Stimulated activated CD4-positive, alpha-beta T cell treated with anti-CD3 and anti-CD28 coated beads, Interleukin-2, amount 100 ng/mL, for 24 hours (primary cell): ENCODE data around the gene MOXD1.
"Not testable (repeated sequence)": the region's sequence is repeated elsewhere in the genome, so short reads cannot be mapped to it uniquely, and the experiment has no call there.

ENCODE experiments used
- DNase-seq, 2 donors: peaks; one replicate each; pipeline ENCODE4 v3.0.0-alpha.2; 2020

Gene MOXD1

DNA sequence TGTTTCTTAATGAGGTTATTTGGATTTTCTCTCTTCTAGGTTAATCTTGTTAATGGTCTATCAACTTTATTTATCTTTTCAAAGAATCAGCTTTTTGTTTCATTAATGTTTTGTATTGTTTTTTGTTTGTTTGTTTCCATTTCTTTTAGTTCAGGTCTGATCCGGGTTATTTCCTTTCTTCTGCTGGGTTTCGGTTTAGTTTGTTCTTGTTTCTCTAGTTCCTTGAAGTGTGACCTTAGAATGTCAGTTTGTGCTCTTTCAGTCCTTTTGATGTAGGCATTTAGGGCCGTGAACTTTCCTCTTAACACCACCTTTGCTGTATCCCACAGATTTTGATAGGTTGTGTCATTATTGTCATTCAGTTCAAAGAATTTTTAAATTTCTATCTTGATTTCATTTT is 49.3 kb downstream of the MOXD1 start:
- not testable (repeated sequence) for DNase-seq

DNA sequence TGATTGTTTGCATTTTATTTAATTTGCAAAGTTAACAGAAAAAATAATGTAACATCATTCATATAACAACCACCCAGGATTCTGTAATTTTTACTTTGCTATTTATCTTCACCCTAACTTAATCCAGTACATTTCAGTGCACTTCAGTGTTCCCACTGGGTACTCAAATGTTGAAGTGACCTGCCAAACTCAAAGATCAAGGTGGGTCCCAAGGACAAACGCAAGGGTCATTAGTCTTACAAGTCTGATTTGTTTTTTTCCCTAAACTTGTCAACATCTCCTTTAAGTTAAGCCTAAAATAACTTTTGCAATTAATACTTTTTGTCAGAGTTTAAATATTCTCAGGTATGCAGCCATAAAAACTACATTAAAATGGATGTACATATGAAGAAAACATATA is 53.0 kb downstream of the MOXD1 start:
- no peak for DNase-seq

DNA sequence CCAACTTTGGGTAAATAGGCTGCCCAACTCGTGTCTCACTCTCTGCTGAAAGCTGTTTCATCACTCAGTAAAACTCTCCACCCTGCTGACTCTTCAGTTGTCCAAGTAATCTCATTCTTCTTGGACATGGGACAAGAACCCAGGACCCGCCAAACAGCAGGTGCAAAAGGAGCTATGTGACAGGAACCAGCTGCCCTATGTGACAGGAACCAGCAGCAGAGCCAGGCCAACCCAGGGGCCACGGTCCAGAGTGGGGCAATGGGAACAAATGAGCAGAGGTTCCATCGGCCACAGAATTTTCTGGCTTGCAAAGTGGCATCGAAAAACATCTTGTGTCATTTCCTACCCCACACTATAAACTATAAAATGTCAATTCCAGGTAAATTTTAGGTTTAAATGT is 56.5 kb downstream of the MOXD1 start:
- DNase-seq, result no peak

DNA sequence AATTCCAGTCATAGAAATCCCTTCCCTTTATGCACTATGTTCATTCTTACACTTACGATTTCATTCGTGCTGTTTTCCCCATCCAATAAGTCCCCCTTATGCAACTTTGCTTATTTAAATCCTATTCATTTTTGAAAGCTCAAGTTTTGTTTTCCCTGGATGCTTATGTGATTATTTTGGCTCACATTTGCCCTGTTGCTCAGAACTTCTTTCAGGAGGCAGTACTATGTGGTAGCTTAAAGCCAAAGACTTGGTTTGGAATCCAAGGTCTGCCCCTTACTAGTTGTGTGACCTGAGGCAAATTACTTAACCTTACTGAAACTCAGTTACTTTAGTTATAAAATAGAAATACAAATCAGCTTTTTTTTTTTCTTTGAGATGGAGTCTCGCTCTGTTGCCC is 59.6 kb downstream of the MOXD1 start:
- DNase-seq, result no peak

DNA sequence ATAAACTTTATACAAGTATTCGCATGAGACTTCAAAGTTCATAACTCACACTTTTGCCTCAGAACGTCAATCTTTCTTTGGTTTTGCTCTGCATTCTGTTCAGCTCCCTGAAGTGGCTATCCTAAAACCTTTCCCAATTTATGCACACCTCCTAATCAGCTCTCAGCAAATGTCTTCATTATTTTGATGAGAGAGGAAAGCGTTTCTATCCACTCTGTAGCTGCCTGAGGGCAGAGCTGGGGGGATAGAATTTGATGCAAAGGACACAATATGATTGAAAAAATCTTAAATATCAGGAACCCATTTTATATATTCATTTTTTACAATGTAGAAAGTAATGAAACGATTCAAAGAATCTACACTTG is 66.8 kb downstream of the MOXD1 start:
- DNase-seq, result no peak

DNA sequence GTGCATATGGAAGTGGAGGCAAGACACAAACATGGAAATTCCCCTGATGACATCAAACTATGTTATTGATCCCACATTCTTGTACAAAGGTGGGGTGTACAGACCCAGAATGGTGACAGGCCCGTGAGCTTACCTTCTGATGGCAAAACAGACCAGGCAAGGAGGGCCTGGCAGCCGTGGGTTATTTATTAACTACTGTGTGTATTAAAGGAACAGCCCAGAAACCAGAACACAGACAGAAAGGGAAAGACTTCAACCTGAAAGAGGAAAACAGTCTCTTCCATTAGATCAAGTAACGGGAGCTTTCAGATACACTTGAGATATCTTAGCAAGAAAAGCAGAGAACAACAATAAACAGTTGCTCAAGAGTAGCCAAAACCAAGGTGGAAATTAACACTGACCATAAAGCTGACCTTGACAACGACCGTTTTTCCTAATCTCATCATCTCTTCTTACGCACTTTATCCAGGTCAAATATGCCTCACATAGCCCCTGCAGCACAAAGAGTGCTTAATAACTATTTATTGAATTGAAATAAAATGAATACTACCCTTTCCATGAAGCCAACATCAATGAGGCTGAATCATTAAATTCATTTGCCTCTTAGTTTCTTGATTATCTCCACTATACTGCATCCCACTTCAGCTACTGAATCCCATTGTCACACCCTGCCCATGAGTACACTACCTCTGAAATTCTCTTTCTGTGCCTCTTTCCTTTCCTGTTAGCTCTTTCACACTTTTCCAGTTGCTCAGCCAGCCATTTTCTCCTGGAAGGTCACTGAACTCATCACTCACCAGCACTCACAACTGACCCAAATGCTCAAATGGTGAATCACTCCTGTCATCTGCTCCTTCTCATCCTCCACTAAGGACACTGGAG is 67.4 kb downstream of the MOXD1 start:
- no peak for DNase-seq

DNA sequence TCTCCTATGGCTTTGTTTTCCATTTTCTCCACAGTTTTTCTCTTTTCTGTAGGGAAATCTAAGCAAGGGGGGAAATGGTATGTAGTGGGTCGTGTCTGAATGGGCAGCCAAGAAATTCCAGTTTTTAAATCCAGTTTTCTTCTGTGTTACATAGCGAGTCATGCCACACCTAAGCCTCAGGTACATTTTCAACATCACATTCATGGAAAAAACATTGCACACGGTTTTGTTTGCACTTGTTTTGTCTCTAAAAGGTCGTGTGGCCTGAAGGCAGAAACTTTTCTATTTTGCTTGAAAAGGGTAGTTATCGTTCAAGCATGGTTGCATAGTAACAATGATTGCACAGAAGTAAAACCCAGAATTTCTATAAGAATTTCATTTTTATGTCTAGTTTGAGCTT is 70.5 kb downstream of the MOXD1 start:
- no peak for DNase-seq

DNA sequence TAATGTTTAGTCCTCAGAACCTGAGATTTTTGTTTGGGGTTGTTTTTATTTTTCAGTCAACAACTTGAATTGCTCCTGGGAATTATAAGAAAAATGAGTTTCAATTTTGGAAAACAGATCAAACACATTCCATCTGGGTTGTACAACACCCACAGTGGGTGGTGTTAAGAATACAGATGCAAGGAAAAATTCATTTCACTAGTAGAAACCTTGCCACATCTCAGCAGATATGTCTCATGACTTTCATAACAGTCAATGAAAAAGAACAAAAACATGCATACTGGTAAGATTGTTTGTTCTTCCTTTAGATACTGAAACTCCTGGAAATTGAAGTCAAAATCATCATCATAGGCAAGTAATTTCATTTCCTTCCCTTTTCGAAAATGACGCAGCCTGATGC is 78.9 kb downstream of the MOXD1 start:
- no peak for DNase-seq

DNA sequence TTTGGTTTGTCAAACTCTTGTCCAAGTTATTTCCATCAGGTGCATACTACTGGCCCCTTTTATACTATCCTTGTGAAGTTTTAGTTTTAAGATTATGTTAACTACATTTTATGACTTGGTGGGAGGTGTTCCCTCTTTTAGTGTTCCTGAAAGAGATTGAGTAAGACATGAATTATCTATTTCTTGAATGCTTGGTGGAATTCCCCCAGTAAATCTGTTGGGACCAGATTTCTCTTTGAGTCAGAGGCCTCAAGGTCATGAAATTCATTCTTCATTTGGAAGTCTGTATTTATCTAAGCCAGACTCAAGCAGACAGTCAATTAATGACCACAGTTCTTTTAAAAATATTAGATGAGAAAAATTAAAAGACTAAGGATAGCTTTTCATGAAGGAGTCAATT is 81.3 kb downstream of the MOXD1 start:
- no peak for DNase-seq

DNA sequence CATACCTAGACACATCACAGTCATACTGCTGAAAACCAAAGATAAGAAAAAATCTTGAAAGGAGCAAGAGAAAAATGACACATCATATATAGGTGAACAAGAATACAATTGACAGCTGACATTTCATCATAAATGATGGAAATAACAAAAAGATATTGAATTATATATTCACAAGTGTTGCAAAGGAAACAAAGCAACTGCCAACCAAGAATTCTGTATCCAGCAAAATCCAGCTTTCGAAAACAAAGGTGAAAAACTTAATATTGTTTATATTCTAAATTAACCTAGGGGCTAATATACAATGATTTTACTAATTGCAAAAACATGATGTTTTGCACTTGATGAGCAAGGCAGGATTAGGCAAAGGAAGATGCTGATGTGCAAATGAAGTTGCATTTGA is 84.3 kb downstream of the MOXD1 start:
- no peak for DNase-seq

DNA sequence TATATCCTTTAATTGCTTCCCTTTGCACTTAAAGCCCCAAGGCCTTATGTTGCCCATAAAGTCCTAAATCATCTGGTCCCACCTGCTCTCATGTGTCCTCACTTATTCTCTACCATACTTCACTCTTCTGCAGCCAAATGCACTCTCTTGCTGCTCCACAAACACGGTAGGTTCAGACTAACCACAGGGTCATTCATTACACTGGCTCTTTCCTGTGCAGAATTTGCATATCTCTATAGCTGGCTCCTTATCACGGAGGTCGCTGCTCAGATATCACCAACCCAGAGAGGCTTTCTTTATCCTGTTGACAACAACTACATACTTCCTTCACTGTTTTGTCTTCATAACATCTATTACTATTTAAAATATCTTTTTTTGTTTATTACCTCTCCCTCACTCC is 86.8 kb downstream of the MOXD1 start:
- DNase-seq, result no peak

DNA sequence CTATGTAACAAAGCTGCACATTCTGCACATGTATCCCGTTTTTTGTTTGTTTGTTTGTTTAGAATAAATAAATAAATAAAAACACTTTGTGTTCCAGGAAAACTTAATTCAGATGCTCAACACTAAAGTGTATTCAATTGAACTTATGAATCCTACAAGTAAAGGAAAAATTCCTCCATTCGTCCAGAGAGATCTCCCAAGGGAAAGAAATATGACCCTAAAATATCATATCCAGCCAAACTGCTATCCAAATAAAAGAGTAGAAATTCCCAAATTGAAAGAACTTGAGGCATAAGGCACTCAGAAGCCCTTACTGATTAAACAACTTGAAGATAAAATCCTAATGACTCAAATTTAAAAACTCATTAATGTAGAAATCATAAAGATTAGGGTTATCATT is 90.4 kb downstream of the MOXD1 start:
- DNase-seq, result no peak

DNA sequence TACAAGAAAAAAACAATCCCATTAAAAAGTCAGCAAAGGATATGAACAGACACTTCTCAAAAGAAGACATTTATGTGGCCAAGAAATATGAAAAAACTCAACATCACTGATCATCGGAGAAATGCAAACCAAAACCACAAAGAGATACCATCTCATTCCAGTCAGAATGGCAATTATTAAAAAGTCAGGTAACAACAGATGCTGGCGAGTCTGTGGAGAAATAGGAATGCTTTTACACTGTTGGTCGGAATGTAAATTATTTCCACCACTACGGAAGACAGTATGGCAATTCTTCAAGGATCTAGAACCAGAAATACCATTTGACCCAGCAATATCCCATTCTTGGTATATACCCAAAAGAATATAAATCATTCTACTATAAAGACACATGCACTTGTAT is 91.1 kb downstream of the MOXD1 start:
- not testable (repeated sequence) for DNase-seq

DNA sequence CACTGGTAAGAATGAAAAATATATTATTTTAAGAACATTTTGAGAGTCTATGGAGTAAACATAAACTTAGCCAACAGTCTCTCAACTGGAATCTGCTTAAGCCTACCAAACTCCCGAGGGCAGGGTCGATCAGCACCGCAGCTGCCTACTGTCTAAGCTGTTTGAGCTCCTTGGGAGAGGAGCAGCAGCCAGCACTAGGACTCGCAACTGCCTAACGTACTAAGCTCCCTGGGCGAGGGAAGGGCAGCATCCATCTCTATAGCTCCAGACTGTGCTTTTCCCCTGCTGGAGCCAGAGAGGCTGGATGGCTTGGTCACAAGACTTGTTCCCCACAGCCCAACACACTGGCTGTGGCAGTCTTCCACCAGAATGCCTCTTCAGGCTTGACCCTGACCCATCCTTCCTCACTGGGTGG is 96.4 kb downstream of the MOXD1 start:
- no peak for DNase-seq

DNA sequence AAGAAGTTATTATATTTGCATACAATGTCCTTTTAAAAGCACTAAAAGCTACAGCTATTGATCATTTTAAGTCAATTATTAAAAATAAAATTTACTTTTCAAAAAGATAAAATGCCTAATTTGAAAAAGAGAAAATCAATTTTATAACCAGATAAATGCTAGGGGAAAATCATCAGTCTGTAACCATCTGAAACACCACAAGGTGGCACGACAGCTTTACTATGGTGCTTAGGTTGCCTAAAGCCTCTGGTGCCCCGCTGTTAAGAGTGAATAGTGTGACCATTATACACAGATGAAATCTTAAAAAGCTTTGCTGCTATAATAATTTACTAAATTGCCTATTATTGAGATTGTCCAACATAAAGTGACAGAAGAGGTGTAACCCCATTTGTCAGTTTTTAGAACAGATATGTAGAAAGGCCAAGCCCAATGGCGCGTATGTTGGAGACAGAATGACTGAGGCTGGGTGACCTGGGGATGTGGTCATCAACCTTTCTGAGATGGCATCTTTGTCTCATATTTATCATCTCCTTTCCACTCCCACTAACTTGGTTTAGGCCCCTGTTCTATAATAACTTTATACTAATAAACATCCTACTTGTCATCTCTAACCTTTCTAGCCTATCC is 100.8 kb downstream of the MOXD1 start:
- DNase-seq, result peak in 1 of 2 donors; percentile 22

DNA sequence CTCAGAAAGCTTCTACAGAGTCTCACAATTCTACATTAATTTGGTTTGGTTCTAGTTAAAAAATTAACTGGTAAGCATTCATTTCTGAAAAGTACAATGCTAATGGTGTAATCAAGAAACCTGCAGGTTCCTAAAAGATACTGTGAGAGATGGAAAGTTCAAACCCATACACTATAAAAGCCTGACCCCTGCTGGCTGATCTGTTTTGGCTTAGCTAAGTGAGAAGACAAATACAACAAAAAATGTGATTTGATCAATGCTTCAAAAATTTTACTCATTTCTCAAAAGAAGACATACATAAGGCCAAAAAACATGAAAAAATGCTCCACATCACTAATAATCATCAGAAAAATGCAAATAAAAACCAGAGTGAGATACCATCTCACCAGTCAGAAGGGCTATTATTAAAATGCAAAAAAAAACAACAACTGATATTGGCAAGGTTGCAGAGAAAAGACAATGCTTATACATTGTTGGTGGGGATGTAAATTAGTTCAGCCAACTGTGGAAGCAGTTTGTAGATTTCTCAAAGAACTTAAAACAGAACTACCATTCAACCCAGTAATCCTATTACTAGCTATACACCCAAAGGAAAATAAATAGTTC is 102.8 kb downstream of the MOXD1 start:
- DNase-seq, result peak in 1 of 2 donors; percentile 38

DNA sequence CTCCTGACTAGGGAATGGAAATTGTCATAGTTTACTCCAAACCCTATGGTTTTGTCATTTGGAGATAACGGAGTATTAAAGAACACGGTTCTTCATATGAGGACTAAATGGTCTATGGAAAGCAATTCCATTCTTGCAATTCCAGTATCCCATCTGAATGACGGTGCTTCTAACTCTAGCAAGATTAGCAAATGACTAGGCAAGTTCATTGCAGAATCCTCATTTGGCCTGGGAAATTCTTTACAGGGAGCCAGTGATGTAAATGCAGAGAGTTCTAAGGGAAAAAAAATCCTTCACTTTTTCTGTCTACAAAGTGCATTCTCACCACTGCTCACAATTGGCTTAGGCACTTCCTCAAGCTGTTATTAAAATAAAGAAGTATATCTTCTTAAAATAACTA is 111.5 kb downstream of the MOXD1 start:
- DNase-seq, result no peak

DNA sequence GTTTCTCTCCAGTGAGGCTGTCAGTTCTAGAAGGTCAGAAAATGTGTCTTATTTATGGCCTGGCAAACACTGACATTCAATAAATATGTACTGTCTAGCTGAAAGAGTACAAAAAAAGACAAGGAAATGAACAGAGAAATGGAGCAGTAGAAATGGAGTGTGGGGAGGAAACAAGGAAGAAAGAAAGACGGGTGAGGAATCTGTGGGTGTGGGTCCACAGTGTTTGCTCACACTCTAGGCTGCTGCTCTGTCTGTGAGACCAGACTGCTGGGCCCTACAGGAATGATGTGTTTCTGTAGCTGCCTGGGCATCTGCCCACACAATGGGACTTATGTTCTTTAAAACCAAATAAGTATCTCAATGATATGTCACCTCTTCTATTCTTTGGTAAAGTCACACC is 114.2 kb downstream of the MOXD1 start:
- no peak for DNase-seq

DNA sequence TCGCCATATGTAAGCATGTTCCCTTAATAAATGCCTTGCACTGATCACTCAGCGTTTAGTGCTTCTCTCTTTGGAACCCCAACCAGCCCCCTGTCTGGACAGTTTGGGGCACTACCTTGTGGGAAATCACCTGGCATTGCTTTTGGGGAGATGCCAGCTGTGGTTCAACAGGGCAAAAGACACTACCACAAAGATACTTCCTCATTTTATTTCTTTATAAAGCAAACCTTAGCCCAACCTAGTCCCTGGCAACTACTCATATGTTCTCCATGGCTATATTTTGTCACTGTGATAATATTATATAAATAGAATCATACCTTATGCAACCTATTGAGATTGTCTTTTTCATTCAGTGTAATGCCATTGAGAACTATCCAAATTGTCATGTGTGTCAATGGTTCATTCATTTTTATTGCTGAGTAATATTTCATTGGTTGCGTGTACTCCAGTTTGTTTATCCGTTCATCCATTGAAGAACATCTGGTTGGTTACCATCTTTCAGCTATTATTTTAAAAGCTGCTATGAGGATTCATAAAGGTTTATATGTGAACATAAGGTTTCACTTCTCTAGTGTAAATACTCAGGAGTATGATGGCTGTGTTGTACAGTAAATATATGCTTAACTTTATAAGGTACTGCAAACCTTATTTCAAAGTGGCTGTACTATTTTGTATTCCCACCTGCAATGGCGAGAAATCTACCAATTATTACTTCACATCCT is 114.8 kb downstream of the MOXD1 start:
- no peak for DNase-seq

DNA sequence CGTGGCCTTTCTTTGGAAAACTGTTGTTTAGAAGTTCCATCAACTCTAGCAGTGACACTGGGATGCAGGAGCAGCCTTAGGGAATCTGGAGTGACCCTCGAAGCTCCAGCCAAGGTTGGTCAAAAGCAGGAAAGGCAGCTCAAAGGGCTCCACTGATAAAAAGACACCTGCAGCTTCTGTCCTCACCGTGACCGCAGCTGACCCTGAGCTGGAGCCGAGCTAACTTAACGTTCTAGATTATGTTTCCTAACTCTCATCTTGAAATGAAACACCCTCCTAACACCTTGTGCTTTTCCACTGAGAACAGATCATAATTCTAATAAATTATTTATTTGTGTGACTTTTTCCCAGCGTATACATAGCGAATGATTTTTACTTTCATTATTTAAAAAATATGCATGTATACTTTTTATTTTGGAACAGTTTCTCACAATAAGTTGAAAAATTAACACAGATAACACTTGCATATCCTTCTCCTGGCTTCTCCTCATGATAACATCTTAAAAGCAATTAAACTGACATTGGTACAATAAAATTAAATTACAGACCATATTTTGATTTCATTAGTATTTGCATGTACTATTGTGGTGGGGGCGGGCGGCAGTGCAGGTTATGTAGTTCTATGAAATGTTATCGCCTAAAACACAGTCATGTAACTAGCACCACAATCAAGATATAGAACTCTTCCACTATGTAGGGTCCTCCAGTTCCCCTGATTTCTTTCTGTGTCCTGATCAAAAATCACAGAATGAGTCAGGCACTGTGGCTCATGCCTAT is 116.1 kb downstream of the MOXD1 start:
- no peak for DNase-seq

DNA sequence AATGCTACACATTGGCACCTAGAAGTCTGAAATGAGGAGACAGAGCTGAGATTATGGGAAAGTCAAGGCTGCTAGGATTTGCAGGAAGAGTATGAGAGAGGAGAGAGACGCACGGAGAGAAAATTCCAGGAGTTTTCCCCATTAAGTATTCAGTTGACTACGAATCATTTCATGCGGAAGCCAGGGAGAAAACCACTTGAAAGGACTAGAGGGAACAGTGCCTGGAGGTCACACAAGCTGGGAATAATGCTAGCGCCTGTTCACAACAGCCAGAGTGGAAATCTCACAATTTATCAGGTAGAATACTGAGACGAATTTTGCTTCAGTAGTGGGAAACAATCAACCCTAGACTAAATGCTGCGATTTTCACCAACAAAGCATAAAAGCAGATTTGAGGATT is 118.6 kb downstream of the MOXD1 start:
- DNase-seq, result no peak

DNA sequence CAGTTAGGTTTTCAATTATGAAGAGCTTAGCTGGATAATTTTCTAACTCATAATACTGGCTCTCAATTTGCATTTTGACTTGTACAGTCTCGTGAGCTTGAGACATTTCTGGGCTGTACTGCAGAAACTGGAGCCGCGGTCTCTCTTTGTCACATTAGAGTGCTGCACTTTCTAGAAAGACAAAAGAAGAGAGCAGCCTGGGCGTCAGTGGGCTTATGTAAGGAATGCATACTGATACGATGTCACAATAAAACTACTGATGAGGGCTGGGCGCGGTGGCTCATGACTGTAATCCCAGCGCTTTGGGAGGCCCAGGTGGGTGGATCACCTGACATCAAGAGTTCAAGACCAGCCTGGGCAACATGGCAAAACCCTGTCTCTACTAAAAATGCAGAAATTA is 120.8 kb downstream of the MOXD1 start:
- DNase-seq, result no peak
